NK-92 (cell line): Measurements from ENCODE around the gene ESRRA.

Experiments
- DNase-seq: peaks from one replicate; lab custom pipeline; 2025; ENCODE audit not compliant: unreplicated experiment; lab: John Stamatoyannopoulos, UW

The ESRRA gene

DNA sequence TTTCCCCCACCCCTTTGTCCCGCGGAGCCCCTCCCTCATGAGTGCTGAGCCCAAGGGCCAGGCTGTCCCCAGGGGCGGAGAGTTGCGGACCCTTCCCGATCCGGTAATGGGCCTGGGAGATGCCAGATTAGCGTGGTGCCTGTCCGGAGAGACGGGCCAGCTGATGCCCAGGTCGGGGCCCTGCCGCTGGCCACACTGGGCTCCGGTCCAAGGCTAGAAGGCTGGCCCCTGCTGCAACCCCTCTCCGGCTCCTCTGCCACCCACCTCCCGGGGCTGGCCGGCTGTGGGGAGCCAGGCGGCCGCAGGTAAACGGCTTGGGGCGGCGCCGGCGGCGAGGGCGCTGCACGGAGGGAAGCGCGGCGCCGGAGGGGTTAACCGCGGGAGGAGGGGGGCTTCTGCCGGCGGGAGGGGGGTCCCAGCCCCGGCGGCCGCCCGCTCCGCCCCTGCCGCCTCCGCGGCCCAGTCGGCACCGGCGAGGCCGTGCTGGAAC is 14.0 kb upstream of the ESRRA start, which contains the start of gene KCNK4:
Gene KCNK4, plus strand, starts transcription at position 41 of the 490 bp plus-strand sequence. CDS start 1,717 bp downstream, outside the sequence.
- no peak for DNase-seq

GRCh38 chr11:64291752-64292459 is 13.4 kb upstream of the ESRRA start:
- no peak for DNase-seq

DNA sequence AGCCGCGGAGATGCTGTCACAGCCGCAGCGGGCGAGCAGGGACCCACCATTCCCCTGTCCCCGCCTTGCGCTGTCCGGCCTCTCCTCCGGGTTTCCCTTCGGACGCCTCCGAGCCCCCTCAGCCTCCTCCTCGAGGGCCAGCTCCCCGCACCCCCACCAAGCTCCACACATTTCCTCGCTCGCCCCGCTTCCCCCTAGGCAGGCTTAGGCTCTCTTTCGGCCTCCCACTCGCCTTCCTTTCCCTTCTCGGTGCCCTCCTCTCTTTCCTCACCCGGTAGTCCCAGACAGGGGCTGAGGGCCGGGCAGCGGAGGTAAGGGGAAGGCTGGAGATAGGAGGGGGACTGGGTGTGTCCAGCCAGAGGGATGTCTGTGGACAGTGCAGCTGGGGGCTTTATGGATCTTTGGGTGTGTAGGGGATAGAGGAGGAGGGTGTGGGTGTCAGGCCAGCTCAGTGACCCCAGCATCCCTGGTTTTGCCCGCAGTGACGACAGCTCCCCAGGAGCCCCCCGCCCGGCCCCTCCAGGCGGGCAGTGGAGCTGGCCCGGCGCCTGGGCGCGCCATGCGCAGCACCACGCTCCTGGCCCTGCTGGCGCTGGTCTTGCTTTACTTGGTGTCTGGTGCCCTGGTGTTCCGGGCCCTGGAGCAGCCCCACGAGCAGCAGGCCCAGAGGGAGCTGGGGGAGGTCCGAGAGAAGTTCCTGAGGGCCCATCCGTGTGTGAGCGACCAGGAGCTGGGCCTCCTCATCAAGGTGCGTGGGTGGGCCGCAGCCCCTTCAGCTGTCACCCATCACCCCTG is 12.7 kb upstream of the ESRRA start:
- DNase-seq, result no peak

DNA sequence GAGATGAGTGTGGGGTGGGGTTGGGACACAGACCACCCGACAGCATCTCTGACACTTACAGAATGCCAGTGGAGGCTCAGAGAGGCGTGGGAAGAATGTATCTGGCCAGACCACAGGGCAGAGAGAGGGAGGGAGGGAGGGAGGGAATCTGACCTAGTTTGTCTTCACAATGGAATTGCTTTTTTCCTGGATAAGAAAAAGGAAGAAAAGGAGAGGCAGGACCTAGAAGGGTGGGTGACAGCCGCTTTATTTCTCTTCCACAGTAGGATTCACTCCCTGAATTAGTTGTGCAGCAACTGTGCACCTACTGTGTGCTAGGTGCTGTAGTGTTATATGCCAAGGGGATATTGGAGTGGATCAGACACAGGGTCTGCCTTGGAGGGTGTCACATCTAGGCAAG is 10.6 kb upstream of the ESRRA start:
- no peak for DNase-seq

- DNase-seq, result no peak
Observed at GRCh38 chr11:64295760-64296159, 9.6 kb upstream of the ESRRA start.

- no peak for DNase-seq
Observed at GRCh38 chr11:64296236-64296635, 9.1 kb upstream of the ESRRA start.

DNA sequence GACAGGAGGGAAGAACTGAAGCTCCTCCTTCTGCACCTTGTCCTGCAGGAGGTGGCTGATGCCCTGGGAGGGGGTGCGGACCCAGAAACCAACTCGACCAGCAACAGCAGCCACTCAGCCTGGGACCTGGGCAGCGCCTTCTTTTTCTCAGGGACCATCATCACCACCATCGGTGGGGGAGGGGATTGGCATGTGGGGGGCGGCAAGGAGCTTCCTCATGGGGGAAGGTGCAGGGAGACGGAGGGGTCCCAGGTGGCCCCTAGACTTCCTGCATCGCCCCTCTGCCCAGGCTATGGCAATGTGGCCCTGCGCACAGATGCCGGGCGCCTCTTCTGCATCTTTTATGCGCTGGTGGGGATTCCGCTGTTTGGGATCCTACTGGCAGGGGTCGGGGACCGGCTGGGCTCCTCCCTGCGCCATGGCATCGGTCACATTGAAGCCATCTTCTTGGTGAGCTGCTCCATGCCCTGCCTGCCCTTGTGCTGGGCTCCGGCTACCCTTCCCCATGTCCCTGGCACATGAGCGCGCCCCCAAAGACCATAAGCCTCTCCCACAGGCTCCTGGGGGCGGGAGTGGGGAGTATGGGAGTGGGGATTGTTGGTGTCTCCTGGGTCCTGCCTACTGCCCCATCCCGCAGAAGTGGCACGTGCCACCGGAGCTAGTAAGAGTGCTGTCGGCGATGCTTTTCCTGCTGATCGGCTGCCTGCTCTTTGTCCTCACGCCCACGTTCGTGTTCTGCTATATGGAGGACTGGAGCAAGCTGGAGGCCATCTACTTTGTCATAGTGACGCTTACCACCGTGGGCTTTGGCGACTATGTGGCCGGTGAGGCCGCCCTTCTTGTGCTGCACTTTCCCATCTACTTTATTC is 8.3 kb upstream of the ESRRA start:
- no peak for DNase-seq

DNA sequence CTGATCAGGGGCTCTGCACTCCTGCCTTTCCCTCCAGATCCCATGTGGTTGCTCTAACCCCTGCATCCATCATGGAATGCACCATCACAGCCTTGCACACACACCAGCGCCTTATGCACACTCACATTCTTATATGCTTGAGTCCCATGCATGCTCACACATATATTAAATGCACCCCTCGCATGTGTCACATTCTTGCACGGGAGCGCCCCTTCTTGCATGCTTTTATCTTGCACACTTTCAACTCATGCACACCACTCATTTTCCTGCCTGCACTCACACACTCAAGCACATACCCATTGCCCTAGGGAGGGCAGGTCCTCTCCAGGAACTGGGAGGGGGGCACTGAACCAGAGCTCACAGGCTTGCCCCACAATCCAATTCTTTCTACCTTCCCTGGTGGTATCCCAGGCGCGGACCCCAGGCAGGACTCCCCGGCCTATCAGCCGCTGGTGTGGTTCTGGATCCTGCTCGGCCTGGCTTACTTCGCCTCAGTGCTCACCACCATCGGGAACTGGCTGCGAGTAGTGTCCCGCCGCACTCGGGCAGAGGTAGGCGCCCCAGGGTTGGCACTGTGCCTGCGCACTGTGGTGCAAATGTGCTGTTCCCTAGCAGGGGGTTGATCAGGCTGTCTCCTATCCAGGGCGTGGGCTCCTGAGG is 7.5 kb upstream of the ESRRA start:
- DNase-seq, result no peak

DNA sequence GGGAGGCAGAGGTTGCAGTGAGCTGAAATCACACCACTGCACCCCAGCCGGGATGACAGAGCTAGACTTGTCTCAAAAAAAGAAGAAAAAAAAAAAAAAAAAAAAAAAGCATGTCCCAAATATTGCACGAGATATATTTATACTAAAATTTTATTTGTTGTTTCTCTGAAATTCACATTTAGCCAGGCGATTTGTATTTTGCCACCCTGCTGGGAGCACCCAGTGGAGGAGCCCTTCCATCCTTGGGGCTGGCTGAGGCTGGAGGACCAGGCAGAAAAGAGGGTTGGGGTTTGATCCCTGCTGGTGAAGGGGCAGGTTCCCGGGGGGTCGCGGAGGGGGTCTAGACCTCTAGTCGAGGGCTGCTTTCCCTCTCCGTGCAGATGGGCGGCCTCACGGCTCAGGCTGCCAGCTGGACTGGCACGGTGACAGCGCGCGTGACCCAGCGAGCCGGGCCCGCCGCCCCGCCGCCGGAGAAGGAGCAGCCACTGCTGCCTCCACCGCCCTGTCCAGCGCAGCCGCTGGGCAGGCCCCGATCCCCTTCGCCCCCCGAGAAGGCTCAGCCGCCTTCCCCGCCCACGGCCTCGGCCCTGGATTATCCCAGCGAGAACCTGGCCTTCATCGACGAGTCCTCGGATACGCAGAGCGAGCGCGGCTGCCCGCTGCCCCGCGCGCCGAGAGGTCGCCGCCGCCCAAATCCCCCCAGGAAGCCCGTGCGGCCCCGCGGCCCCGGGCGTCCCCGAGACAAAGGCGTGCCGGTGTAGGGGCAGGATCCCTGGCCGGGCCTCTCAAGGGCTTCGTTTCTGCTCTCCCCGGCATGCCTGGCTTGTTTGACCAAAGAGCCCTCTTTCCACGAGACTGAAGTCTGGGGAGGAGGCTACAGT is 6.1 kb upstream of the ESRRA start:
- DNase-seq, result no peak

DNA sequence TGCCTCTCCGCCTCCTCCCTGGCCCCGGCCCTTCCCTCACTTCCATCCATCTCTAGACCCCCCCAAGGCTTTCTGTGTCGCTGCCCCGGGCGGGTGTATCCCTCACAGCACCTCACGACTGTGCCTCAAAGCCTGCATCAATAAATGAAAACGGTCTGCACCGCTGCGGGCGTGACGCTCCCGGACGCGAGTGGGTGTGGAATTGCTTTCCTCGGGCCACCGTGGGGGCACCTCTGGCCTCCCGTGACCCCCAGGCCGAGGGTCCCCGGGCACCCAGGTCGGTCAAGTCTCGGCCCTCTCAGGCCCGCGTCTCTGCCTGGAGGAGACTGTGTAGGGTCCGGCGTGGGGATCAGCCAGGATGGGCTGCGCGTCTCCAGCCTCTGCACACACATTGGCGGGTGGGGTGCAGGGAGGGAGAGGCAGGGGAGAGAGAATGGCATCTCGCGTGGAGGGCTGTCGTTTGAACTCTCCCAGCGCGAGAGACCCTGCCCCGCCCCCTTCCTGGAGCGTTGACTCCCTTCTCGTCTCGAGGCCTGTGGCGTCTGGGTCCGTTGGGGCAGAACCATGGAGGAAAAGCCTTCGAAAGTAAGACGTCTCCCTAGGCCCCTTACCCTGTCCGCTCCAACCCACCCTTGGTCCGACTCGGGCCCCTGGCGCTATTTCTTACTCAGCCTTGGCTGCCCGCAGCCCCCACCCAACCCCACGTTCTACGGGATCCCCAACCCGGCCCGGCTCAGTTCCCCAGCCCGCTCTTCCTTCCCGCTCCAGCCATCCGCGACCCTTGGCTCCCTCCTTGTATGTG is 5.3 kb upstream of the ESRRA start, which contains the start of gene CATSPERZ:
Gene CATSPERZ, plus strand, starts transcription at position 512 of the 802 bp plus-strand sequence. Its CDS starts 53 bp downstream, at position 565.
- no peak for DNase-seq

DNA sequence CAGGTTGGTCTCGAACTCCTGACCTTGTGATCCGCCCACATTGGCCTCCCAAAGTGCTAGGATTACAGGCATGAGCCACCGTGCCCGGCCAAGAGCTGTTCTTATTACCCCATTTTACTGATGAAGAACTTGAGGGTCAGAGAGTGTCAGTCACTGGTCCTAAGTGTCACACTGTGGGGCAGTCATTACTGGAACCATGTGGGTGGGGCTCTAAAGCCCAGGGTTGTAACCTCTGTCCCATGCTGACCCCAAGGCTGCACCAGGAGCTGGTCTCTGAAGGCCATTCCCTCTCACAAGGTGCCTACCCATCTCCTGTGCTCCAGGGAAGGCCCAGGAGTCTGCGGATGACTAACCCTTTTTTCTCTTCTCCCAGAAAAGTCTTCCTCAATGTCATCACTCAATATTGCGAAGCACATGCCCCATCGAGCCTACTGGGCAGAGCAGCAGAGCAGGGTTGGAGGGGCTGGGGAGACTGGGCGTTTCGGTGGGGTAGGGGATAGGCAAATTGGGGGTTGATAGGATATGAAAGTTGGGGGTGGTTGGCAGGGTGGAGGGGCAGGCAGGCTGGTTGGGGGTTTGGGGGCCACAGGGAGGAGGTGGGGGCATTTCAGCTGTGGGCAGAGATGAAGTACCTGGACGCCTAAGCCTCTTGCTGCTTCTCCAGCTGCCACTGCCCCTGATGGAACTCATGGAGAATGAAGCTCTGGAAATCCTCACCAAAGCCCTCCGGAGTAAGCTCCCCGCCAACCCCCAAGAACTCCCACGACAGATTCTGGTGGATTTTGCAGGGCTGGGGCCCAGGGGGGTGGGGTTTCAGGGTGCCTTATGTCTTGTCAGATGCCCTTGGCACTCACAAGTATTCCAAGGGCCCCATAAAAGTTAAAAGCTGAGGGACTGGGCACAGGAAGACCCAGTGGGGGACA is 2.0 kb upstream of the ESRRA start:
- no peak for DNase-seq

- no peak for DNase-seq
Observed at GRCh38 chr11:64304032-64304315, 1.4 kb upstream of the ESRRA start.

DNA sequence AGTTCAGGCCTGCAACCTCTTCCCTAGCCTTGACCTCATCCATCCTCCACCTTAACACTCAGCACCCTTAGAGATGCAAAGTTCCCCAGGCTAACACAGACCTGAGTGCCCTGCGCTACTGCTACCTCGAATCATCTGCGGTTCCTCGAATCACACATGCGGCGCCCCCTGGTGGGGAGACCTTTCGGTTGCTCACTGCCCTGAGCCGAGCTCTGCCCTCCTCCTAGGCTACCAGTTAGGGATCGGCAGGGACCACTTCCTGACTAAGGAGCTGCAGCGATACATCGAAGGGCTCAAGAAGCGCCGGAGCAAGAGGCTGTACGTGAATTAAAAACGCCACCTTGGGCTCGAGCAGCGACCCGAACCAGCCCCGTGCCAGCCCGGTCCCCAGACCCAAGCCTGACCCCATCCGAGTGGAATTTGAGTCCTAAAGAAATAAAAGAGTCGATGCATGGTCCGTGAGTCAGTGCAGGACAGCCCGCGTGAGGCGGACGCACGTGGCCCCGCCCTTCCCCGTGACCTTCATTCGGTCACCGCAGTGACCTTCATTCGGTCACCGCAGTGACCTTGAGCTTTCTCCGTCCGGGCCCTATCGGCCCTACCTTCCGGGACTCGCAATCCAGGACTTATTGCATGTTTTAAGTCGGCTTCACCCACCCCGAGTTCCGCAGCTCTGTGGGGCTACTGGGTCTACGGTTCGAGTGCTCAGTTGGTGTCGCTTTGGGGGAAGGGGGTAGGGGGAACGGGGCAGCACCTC is 830 bp upstream of the ESRRA start:
- no peak for DNase-seq

GRCh38 chr11:64305691-64306562 is 603 bp downstream of the ESRRA start:
- no peak for DNase-seq

DNA sequence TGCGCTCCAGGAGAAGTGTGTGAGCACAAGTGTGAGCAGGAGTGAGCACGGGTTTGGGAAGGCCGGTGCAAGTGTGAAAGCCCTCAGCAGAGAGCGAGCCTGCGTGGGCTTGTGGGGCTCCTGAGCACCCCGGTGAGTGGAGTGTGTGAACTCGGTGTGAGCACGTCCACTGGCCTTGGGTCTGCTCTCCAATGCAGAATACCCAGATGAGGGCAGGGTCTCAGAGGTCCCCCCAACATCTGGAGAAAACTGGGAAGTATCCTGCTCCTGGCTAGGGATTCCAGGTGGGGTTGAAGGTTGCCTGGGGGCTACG is 1.2 kb downstream of the ESRRA start:
- DNase-seq, result no peak

DNA sequence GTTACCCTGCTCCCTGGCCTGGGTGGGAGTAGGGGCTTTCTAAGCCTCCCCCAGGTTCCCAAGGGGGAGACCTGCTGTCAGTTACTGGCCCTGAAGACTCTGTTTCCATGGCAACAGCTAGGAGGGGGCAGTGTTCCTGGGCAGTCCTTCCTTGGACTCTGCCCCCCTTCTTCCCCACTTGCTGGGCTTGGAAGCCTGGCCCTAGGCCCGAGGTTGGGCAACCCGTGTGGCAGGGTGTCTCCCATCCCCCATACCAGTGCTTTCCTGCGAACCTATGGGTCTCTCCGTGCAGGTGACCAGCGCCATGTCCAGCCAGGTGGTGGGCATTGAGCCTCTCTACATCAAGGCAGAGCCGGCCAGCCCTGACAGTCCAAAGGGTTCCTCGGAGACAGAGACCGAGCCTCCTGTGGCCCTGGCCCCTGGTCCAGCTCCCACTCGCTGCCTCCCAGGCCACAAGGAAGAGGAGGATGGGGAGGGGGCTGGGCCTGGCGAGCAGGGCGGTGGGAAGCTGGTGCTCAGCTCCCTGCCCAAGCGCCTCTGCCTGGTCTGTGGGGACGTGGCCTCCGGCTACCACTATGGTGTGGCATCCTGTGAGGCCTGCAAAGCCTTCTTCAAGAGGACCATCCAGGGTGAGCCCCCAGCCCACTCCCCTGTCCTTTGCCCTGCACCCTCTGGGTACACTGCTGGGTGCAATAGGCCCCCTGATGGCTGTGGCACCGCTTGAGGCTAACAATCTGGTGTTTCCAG is 1.7 kb downstream of the ESRRA start:
- no peak for DNase-seq
